GM21576 (cell line): ENCODE data around the gene ZIM2.

Experiments
- ATAC-seq: cut with Tn5 transposase; IDR thresholded peaks from one replicate; pipeline ENCODE4 v1.9.1; 2021; ENCODE audit warnings: mild to moderate bottlenecking, moderate library complexity; ENCODE audit not compliant: unreplicated experiment

ZIM2 gene

GRCh38 chr19:56811480-56811879 is 29.0 kb downstream of the ZIM2 start:
- ATAC-seq = no peak

GRCh38 chr19:56810260-56810659 is 30.3 kb downstream of the ZIM2 start:
- no peak for ATAC-seq

GRCh38 chr19:56808717-56809392 is 31.7 kb downstream of the ZIM2 start:
- ATAC-seq = no peak

- no peak for ATAC-seq
Measured at GRCh38 chr19:56806639-56807038, 33.9 kb downstream of the ZIM2 start.

GRCh38 chr19:56778351-56778750 is 62.2 kb downstream of the ZIM2 start:
- ATAC-seq = no peak

GRCh38 chr19:56769650-56770049 is 70.9 kb downstream of the ZIM2 start:
- no peak for ATAC-seq

GRCh38 chr19:56765137-56765536 is 75.4 kb downstream of the ZIM2 start:
- no peak for ATAC-seq

- ATAC-seq = no peak
Measured at GRCh38 chr19:56764196-56764695, 76.3 kb downstream of the ZIM2 start.

GRCh38 chr19:56760842-56761241 is 79.7 kb downstream of the ZIM2 start:
- no peak for ATAC-seq

GRCh38 chr19:56759531-56759930 is 81.0 kb downstream of the ZIM2 start:
- no peak for ATAC-seq

GRCh38 chr19:56751078-56751489 is 89.4 kb downstream of the ZIM2 start:
- no peak for ATAC-seq

- ATAC-seq = no peak
Measured at GRCh38 chr19:56750658-56751057, 89.9 kb downstream of the ZIM2 start.

- no peak for ATAC-seq
Measured at GRCh38 chr19:56748378-56748777, 92.1 kb downstream of the ZIM2 start.

- ATAC-seq = no peak
Measured at GRCh38 chr19:56746367-56746766, 94.2 kb downstream of the ZIM2 start.

- no peak for ATAC-seq
Measured at GRCh38 chr19:56740501-56740900, 100.0 kb downstream of the ZIM2 start.

GRCh38 chr19:56736571-56736970 is 104.0 kb downstream of the ZIM2 start:
- no peak for ATAC-seq

GRCh38 chr19:56732976-56733375 is 107.5 kb downstream of the ZIM2 start:
- no peak for ATAC-seq

GRCh38 chr19:56727677-56728076 is 112.8 kb downstream of the ZIM2 start:
- ATAC-seq = no peak

- no peak for ATAC-seq
Measured at GRCh38 chr19:56725829-56726424, 114.6 kb downstream of the ZIM2 start.
